ENCODE data around the gene WDR82.

The WDR82 gene

DNA sequence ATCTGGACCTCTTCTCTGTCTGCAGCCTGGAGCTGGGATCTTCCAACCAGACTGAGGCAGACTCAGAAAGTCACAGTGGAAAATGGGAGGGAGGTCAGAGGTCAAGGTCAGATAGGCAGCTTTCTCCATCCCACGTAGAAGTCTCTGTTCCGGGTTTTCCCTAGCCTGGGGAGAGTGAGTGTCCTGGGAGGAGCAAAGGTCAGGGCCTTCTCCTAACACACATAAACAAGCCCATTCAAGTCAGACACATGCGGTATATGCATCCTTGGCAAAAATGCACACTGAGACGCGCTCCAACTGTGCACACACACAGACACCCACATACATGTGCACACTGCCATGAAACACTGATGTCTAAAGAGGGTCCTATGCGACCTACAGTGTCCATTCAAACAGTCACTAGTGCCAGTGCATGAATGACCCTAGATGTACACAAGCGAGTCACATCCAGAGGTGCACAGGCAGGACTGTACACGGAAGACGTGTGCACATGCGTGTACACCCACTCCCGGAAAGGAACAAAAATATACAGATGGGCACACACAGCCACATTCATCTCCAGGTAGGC lies 40.2 kb downstream of the WDR82 start:
- no peak for DNase-seq (ENCODE audit: low read depth in 2 of 2)

- no peak for DNase-seq (ENCODE audit: low read depth in 2 of 2)
Measured at GRCh38 chr3:52237657-52238172, 40.7 kb downstream of the WDR82 start.

- no peak for DNase-seq (ENCODE audit: low read depth in 2 of 2)
Measured at GRCh38 chr3:52237006-52237656, 41.3 kb downstream of the WDR82 start.

DNA sequence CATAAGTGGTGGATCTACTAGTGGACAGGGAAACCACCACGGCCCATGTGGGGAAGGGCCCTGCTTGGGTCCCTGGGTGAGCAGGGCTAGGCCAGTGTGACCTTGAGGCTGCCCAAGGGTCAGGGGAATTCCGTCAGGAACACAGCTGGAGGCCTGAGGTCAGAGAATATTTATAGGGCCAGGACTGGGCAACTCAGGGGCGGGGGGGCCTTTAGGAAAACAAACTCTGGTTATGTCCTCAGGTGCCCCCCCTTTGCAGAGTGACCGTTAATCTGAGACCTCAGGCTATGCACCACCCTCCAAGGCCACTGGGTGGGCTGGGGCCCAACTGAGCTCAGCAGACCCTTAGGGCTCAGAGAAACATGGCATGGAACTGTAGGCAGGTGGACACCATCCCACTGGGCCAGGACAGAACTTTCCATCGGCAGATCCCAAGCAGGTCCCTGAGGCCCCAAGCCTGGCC lies 42.0 kb downstream of the WDR82 start:
- DNase-seq (ENCODE audit: low read depth in 2 of 2), result no peak

GRCh38 chr3:52234516-52235447 lies 43.7 kb downstream of the WDR82 start:
- DNase-seq (ENCODE audit: low read depth in 2 of 2), result no peak

DNA sequence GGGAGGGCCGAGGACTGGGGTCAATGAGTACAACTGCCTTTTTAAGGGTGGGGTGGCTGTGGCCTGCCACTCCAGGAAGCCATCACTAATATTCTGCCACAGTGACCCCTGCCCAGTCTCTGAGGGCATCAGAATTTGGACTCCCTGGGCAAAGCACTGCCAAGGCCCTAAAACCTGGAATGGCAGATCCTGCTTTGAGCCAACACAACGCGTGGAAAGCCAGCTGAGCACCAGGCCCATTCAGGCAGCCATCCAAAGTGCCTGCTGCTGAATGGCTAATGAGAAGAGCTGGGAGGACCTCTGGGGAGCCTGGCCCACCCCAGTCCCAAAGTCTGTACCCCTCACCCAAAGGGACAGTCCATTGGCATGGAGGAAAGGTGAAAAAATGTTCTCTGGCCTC lies 44.5 kb downstream of the WDR82 start:
- DNase-seq (ENCODE audit: low read depth in 2 of 2), result no peak

DNA sequence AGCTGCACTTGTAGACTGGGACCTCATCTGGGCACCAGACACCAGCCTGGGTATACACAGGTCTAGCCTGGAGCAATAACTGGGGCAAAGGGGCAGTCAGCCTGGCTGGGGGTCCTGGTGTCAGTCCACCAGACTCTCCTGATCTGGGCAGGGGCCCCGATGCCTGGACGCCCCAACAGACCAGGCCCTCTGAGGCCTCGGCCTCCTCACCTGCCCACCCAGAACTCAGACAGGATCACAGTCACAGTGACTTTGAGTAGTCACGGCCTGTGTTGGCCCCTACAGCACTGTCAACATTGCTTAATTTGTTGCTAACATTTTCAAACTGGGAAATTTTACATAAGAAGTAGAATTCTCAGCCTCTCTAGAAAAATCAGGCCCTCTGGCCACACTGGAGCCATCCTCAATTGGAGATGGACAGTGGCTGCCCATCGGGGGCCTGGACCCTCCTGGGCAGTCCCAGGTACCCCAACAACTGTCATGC lies 45.3 kb downstream of the WDR82 start:
- no peak for DNase-seq (ENCODE audit: low read depth in 2 of 2)

- DNase-seq (ENCODE audit: low read depth in 2 of 2), result no peak
Measured at GRCh38 chr3:52232279-52233107, 46.0 kb downstream of the WDR82 start.

DNA sequence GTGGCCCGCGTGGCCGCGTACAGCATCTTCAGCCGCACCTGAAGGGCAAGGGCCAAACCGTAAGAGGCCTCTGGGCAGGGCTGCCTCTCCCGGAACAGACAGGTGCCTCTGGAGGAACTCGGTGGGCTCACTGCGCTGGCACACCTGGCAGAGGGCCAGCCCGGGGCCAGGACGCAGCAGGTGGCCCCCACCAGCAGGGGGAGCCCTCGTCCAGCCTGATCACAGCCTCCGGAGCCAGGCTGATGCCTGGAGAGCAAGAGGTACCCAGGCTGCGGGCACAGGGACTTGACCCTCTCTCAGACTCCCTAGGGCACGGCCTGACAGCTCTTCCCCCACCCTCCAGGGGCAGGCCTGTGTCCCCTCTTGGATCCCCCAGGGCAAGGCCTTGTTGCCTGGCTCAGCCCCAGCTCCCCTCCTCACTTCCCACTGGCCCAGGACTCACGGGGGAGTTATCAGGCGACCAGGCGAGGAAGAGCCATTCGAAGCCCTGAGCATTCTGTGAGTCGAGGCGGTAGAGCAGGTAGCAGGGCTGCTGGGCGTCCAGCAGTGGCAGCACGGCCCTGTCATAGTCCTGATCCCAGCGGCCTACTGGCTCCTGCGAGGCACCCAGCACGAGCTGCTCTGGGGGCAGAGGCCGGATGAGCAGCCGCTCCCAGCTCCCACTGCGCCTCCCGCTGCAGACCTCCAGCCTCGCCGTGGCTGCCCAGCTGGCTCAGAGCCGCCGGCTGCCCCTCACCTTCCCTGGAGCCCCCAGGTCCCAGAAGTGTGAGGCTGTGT lies 46.8 kb downstream of the WDR82 start:
- peak; percentile 87 to 89 for DNase-seq (ENCODE audit: low read depth in 2 of 2)

- DNase-seq (ENCODE audit: low read depth in 2 of 2), result no peak
Measured at GRCh38 chr3:52230889-52231499, 47.5 kb downstream of the WDR82 start.

DNA sequence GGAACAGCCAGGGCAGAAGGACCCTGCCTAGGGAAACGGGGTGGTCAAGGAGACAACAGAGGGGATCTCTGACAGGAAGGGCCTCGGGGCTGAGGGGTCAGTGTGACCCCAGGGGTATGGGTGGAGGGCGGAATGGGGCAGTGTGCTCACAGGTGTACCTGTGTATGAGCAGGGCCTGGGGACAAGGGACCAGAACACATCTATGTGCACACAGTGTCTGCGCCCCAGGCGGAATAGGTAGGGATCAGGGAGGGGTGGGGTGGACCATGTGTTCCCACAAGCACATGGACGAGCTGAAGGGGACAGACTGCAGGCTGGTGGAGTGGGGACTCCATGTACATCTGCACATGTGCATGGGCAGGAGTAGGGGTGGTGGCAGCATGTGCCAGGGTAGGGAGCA lies 48.0 kb downstream of the WDR82 start:
- no peak for DNase-seq (ENCODE audit: low read depth in 2 of 2)

GRCh38 chr3:52229656-52230055 lies 48.8 kb downstream of the WDR82 start:
- no peak for DNase-seq (ENCODE audit: low read depth in 2 of 2)

DNA sequence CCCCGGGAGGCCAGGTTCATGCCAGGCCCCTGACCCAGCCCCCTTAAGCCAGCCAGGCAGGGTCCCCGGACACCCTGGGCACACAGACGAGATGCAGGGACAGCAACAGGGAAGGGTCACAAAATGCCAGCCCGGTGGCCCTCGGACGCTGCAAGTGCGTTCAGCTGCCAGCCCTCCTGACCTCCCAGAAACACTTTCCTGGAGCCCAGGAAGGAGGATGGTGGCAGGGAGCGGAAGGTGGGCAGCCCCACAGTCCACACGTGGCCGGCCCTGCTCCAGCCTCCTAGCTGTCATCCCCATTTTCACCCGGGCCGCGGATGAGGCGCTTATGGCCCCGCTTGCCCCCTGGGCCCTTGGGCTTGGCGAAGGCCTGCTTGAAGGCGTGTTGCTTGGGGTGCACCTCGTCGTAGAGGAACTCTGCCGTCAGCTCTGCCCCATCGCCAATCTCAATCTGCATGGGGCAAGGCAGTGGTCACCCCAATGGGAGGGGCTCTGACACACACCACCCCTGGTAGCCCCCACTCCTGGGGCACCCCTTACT lies 49.6 kb downstream of the WDR82 start:
- no peak for DNase-seq (ENCODE audit: low read depth in 2 of 2)

DNA sequence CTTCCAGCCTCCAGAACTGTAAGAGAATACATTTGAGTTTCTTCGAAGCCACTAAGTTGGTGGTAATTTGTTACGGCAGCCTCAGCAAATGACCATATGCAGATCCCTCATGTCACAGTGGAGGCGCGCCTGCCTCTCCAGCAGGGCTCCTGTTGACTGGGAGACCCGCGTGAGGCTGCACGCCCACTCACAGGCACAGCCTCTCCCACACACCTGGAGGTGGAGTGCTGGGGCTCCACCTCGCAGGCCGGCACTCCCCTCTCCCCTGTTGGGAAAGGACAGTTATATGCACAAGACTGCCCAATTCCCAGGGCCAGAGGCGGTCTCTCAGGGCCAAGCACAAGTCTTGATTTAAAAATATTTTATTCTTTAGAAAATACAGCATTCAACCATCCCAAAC lies 50.2 kb downstream of the WDR82 start:
- DNase-seq (ENCODE audit: low read depth in 2 of 2), result no peak

DNA sequence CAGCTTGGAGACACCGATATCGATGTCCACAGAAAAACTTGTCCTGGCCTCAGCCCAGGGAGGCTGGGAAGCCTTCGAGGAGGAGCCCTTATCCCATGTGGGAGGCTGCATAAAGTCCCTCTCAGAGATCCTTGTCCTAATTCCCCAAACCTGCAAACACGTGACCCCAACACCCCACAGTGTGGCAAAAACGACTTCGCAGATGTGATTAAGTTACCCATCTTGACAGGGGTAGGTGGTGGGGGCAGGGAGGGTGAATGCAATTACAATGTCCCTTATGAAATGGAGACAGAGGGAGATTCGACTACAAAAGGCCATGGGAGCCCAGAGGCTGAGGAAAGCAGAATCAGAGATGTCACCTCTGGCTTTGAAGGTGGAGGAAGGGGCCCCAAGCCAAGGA lies 50.7 kb downstream of the WDR82 start:
- no peak for DNase-seq (ENCODE audit: low read depth in 2 of 2)

DNA sequence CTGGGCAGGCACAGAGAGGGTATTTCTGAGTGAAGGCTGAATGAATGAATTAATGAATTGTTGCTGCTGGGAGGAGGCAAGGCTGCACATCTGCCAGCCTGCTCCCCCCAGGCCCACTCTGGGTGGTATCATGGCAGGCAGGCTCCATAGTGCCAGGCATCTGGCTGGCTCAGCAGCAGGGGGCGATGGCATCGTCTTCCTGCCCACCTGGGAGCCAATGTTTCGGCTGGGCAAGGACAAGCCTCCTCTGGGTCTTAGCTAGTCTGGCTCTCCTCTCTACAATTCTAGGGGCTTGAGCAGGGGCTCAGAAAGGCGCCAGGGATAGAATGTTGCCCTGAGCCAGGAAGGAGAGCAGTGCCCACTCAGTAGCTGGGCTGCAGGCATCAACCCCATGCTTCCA lies 51.3 kb downstream of the WDR82 start:
- no peak for DNase-seq (ENCODE audit: low read depth in 2 of 2)

DNA sequence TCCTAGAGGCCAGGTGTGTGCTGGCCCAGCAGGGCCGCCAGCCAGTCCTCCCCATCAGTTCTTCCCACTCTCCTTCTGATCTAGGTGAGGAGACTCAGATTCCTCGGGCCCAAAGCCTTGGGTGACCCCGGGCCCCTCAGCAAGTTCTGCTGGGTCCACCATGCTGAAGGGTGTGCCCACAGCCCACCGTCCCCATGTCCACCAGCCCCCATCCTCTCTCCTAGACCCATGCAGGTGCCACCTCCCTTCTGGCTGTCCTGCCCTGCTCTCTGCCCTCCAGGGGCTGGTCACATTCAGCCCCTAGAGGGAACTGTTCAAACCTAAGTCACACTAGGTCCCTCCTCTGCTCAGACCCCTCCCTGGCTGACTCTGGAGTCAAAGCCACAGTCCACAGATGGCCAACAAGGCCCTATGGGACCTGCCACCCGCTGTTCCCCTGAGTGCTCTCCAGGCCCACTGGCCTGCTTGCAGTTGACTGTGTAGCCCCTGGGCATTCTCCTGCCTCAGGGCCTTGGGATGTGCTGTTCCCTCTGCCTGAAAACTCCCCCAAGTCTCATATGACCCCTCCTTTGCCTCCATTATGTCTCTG lies 52.1 kb downstream of the WDR82 start:
- no peak for DNase-seq (ENCODE audit: low read depth in 2 of 2)

DNA sequence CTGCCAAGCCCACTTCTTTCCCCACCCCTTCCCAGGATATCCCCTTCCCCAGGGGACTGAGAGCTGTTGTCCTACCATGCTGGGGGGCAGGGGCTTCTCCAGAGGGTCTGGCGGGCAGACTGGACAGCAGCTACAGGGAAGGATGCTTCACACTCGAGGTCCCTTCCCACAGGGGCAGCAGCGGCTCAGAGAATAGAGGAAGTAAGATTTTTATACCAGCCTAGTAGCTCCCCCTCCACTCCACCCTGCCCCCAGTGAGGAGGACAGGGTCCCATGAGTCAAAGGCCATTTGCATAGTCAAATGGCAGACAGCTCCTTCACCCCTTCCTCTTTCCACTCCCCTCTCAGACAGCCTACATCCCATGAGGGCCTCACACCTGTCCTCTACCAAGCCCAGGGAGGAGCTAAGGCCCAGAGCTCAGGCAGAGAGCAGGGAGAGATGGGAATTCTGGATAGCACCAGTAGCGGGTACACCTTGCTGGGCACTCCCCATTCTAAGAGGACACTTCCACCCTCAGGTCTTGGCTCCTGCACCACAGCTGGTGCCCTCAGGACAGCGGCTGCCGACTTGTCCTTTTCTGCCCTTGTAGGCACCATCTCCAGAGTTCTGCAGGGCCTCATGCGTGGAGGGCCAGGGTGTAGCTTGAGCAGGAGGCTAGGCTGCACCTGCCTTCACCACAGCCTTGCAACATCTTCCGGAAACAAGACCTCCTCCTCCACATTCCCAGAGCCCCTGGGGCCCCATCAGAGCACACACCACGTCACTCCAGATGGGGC lies 52.8 kb downstream of the WDR82 start, which contains the start of gene TLR9:
TLR9 (minus strand) TSS at position 194 of the 777 bp plus-strand sequence; CDS start at position 78, 116 bp downstream.
- no peak for DNase-seq (ENCODE audit: low read depth in 2 of 2)

Data from stimulated activated CD8-positive, alpha-beta memory T cell treated with anti-CD3 and anti-CD28 coated beads, Interleukin-2, amount 100 ng/mL, for 48 hours (primary cell).